ENCODE data around the gene SLC25A29.
"Not testable (repeated sequence)": the region's sequence is repeated elsewhere in the genome, so short reads cannot be mapped to it uniquely, and the experiment has no call there.

SLC25A29 gene, protein sequence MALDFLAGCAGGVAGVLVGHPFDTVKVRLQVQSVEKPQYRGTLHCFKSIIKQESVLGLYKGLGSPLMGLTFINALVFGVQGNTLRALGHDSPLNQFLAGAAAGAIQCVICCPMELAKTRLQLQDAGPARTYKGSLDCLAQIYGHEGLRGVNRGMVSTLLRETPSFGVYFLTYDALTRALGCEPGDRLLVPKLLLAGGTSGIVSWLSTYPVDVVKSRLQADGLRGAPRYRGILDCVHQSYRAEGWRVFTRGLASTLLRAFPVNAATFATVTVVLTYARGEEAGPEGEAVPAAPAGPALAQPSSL

DNA sequence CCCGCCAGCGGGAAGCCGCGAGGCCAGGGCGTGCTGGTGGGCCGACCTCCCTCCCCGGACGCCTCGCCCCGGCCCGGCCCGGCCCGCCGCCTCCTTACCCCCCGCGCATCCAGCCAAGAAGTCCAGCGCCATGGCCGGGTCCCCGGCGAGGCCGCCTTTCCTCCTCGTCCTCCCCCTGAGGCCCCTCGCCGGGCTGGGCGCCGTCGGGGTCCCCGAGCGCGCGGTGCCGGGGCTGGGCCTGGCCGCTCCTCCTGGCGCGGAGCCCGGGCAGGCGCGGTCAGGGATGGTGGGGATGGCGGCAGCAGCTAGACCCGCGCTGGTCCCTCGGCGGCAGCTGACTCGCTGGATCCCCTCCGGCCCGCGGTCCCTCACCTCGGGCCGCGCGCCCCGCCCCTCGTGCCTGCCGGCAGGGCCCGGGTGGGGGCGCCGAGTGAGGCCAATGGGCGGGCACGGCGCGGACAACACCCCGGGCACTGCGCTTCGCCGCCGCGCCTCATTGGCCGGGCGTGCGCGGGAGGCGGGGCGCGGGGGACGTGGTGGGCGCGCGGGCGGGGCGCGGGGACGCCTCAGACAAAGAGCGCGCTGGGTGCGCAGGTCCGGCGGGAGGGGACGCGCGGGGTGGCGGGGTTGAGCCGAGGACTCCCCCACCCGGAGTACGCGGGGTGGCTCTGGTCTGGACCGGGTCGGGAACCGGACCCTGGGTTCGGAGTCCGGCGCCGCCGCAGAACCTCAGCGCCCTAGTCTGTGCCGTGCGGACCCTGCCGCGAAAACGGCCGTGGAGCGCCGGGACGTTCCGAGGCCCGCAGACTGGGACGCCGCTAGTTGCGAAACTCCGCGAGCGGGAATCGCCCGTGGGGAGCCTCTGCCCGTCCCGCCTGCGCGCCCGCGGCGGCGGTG lies at the start of gene SLC25A29:
SLC25A29 (minus strand) TSS at position 344 of the 897 bp plus-strand sequence; CDS start at position 132, 212 bp downstream.
- peak; percentile 86 for DNase-seq
- peak; percentile 90 for ATAC-seq

DNA sequence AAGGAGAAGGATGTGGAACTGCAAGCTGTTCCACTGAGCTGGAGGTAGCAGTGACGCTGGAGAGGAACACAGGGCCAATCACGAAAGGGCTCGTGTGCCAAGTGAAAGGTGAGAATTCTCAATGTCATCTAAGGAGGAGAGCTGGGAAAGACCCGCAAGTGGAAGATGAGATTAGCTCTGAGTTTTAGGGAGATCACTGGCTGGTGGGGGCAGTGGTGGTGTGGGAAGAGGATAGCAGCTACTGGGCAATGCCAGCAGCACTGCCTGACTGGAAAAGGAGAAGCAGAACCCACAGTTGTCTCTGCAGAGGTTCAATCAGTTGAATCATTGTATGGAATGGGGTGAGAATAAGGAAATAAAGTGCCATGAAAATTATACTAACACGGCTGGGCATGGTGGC lies 44.7 kb upstream of the SLC25A29 start:
- no peak for DNase-seq

DNA sequence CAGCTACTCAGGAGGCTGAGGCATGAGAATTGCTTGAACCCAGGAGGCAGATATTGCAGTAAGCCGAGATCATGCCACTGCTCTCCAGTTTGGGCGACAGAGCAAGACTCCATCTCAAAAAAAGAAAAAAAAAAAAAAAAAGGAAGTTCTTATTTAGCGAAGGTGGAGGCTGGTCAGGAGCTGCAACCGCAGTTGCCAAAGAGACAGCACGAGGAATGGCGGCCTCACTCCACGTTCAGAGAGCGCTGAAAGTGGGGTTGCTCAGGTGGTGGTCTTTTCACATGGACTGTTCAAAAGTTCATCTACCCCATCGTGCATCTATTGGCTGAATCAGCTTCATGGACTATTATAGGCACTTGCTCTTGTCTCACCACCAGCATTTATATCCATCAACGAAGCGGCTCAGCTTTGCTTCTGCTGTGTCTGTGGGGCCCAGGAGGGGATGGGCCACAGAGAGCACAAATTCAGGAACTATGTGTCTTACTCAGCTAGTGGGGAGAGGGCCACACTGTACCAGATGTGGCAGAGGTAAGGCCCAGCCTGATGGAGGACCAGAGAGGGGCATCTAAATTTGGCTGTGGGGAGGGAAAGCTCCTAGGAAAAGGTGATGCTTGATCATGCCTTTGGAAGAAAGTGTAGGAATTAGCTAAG lies 44.2 kb upstream of the SLC25A29 start:
- ATAC-seq (no peak), DNase-seq (no peak)

More for the DNA sequence above, 44.7 kb upstream of the SLC25A29 start:
- no peak for ATAC-seq

DNA sequence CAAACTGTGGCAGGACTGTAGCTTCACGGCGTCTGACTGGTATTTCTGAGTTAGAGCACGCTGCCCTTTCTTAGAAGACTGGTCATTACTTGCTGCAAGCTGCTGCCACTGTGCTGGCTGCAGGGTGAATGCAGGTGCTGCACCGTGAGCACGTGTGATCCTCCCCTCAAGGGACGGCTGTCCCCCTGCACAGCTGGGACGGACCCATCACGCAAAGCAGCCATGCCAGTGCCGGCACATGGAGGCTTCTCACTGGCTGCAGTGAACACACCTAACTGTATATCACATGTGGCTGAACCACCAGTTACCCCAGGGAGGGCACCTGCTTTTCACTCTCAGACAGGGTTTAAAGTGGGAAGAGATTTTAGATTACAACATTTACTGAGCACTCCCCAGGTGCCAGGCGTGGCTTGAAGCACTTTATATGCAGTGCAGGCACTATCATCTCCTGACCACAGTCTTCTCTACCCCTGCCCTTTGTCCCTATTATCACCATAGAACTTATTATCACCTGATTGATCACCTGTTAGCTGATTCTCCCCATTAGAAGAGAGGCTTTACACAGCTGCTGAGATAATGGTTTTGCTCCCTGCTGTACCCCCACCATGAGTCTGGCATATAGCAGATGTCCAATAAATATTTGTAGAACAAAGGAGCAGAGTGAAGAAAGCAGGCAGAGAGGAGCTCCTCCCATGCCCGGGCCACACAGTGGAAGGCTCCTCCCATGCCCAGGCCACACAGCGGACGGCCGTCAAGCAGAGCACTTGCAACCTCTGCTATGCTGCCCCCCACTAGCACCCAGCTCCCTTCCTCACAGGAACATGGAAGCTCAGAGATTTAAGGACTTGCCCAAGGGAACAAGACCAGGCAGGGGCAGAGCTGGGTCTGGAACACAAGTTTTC lies 42.8 kb upstream of the SLC25A29 start:
- DNase-seq, result no peak
- ATAC-seq, result no peak

DNA sequence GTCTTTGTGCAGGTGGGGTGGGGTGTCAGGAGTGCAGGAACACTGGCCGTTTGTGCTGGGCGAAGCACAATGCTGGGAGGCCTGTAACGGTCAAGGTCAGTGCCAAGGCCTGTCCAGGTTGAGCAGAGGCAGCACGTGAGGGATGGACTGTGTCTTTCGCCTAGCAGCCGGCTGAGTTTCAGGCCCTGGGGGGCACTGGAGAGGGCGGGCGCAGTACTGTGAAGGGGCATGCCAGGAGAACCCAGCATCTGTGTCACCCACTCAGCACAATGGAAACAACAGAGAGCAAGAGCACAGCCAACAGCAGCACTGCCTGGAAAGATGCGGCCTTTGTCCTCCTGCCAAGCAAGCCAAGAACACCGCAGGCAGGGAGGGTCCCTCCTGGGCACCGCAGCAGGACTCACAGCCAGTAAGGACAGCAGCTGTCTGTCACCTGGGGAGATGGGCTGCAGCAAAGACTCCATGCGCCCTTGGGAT lies 42.0 kb upstream of the SLC25A29 start:
- DNase-seq (no peak), ATAC-seq (peak; percentile 31)

DNA sequence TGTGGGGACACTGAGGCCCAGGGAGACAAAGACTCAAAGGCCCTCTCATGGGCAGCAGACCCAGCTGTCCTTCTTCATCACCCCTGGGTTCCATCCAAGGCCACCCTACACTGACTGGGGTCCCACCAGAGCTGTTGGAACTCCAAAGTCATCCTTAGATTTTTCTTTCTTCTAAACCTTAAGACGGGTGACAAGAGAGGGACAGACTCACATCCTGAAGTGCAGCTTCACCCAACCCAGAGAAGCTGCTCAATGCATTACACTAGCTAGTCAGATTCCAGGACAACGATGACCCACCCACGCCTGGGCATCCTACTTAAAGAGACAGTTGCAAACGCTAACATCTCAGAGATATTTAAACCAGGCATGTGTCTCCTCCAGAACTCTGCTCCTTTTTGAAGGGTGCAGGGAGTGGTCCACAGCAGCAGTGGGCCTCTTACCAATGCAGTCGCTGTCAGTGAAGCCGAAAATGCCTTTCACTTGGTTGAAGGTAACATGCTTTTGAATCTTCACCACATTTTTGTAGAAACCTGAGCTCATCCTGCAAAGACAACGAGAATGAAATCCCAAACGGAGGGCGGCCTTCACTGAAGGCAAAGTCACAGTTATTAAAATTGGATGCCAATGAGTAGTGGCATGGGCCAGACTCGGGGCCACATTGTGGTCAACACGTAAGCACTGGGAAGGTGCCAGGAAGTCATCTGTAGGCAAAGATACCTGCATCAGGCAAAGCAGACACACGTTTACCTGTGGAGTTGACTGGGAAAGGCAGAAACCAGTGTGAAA lies 40.3 kb upstream of the SLC25A29 start:
- no peak for DNase-seq
- no peak for ATAC-seq

DNA sequence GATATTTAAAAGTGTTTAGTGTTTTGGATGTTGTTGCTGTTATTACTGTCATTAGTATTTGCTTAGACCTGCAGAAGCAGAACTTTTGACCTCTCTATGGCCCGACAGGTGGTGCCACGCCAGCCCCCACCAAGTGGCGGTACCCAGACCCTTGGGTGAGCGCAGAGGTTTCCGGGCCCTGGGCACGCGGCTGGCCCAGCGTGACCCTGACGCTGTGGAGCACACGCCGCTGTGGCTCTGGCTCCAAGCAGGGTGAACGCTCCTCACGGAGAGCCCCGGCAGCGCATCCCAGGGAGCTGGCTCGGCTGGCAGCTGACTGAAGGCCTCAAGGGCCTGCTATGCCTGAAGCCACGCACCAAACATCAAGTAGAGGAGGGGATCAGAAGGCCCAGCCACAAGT lies 39.5 kb upstream of the SLC25A29 start:
- DNase-seq, result no peak
- no peak for ATAC-seq

DNA sequence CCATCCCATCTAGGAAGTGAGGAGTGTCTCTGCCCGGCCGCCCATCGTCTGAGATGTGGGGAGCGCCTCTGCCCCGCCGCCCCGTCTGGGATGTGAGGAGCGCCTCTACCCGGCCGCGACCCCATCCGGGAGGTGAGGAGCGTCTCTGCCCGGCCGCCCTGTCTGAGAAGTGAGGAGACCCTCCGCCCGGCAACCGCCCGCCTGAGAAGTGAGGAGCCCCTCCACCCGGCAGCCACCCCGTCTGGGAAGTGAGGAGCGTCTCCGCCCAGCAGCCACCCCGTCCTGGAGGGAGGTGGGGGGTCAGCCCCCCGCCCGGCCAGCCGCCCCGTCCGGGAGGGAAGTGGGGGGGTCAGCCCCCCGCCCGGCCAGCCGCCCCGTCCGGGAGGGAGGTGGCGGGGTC lies 38.4 kb upstream of the SLC25A29 start:
- not testable (repeated sequence) for ATAC-seq, DNase-seq

DNA sequence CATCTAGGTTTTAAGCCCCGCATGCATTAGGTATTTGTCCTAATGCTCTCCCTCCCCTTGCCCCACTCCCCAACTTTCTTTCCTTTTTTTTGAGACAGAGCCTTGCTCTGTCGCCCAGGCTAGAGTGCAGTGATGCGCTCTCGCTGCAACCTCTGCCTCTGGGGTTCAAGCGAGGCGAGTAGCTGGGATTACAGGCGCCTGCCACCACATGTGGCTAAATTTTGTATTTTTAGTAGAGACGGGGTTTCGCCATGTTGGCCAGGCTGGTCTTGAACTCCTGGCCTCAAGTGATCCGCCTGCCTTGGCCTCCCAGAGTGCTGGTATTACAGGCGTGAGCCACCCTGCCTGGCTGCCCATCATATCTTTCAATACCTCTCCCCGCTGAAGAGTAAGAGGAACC lies 36.6 kb upstream of the SLC25A29 start:
- DNase-seq, ATAC-seq: not testable (repeated sequence)

DNA sequence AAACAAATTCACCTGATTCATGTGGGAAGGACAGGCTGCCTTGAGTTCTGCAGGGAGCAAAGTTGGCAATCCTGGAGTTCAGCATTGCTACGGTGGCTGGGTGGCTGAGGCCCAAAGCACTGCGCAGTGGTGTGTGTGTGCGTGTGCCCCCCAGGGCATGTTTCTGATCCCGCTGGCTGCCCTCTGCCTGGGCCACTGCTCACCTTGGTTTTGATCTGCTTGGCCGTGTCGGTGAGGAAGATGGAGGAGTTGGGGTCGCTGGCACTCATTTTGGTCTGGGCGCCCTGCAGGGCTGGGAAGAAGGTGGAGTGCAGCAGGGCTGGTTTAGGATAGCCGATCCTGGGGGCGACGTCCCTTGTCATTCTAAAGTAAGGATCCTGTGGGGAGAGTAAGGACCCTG lies 36.0 kb upstream of the SLC25A29 start:
- no peak for ATAC-seq
- no peak for DNase-seq

DNA sequence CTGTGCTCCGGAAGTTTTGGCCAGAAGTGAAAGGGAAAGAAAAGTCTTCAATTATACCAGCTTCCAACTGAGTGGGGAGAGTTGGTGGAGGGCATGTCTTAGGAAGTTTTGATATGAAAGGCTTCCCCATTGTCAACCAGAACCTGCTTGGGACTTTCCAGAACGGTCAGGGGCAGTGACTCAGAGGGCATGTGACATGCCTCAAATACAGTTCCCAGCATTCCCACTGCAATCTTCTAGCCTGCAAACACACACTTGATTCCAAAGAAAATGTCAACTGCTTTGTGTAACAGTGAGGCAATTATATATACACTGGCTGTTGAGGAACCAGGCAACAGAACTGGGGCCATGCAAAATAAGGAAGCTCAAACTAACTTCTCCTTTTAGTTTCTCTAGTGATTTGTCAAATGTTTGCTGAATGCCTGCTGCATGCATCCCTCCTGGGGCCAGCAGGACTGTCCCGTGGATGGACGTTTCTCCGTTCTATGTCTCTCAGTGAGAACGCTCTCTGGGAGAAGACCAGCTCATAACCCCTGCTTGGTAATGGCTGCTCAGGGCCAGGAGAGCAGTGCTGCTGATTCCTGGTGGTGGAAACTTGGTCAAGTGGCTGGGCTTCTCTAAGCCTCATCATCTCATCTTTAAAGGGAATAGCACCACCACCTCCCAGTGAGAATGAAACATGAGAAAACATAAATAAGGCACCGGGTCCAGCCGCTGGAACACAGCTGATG lies 35.2 kb upstream of the SLC25A29 start:
- peak; percentile 30 for DNase-seq

DNA sequence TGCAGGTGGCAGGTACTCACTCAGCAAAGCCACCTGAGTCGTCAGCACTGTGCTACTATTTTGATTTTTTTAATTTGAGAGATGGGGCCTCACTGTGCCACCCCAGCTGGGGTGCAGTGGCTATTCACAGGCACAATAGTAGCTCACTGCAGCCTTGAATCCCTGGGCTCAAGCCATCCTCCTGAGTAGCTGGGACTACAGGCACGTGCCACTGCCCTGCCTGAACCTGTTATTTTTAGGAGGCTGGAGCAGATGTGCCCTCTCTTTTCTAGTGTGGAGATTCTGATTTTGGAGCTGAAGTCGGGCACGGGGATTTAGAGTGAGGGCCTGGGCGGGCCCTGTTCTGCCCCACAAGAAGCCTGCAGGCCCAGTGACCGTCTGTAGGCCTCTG lies 34.2 kb upstream of the SLC25A29 start:
- ATAC-seq, result no peak

More for the DNA sequence above, 35.2 kb upstream of the SLC25A29 start:
- ATAC-seq, result peak; percentile 57

DNA sequence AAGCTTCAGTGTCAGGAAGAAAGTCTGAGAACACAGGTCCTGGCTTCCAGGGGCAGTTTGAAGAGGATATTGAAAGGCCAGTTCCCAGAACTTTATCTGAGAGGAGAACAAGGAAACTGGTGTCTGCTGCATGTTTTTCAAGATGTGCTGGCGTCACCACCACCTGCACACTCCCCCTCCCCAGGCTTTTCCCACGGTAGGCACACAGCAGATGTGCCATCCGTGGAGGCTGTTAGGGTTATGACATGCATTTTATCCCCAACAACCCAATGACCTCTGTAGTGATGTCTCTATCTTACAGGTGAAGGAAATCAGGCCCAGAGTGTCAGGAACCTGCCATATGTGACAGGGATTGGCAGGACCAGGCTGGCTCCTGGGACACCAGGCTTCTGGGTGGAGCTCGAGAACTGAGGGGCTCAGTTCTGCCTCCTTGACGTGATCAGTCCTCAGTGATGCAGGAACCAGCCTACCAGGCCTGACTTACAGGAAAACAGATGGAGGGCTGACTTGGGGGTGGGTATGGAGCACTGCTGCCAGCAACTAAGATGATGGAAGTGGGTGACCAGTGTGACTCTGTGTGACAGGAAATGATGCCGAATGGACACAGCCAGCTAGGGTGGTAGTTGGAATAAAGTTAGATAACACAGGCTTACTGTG lies 33.6 kb upstream of the SLC25A29 start:
- ATAC-seq, result no peak

More for the DNA sequence above, 34.2 kb upstream of the SLC25A29 start:
- no peak for DNase-seq

DNA sequence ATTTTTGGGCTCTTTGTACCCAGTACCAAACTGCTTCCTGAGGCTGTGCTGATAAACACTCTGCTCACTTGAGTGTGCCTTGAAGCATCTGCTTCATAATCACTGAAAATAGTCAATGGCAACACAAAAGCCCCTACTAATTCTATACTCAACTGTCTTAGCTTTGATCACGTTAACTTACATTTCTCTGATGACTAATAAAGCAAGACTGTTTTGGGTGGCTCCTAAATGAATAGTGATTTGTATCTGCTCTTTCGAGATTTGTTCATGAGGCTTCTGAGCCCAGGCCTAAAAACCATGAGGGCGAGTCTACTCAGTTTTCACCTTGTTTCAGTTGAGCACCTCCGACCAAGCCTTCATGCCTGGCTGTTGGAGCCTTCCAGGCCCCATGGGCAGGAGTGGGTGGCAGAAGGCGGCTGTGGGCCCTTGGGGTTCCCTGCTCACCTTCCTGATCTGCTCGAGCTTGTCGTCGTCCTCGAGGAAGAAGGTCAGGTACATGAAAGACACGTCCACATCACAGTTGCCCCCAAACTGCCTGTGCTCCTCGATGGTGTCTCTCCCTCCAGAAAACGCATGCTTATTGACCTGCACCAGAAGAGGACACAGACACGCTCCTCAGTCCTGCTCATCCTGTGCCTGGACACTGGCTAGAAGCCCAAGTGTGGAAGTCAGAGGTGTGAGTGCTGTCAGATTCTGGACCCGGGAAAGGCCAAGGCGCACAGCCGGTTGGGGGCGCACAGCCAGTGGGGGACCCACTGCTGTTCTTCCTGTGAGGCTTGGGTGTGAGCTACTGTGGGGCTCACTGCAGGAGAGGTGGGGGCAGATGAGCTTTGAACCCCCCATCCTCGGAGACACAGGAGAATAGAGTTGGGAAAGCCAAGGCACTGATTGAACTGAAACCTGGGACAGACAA lies 30.6 kb upstream of the SLC25A29 start:
- no peak for ATAC-seq

More for the DNA sequence above, 33.6 kb upstream of the SLC25A29 start:
- no peak for DNase-seq

DNA sequence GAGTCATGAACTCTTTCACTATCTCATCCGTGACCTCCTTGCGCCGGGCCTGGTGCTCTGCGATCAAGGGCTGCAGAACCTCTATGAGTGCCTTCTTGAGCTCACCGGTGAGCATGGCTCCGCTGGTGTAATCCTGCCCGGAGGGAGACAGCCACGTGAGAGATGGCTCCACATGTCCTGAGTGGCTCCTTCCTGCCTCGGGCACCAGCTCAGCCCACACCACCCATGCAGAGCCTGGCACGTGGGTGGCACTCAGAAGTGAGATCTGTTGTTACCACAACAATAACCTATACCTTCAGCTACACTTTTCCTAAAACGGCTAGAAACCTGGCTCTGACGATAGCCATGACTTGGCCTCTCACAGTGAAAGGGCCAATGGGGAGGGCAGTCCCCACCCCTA lies 28.7 kb upstream of the SLC25A29 start:
- DNase-seq, result no peak
- no peak for ATAC-seq

More for the DNA sequence above, 30.6 kb upstream of the SLC25A29 start:
- no peak for DNase-seq

DNA sequence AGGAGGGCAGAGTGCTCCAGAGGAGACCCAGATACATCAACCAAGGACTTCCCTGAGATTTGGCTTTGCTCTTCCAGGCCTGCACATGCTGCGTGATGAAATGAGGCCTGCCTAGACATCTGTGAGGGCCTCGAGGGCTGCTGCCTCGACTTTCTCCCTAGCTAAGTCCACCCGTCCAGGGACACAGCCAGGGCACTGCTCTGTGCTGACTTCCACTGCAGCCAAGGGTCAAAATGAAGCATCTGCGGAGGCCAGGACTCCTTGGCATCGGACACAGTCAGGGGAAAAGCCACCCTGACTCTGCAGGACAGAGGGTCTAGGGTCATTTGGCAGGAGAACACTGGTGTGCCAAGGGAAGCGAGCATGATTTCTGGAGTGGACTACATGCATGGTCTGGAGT lies 27.6 kb upstream of the SLC25A29 start:
- ATAC-seq, result no peak
- DNase-seq, result no peak

DNA sequence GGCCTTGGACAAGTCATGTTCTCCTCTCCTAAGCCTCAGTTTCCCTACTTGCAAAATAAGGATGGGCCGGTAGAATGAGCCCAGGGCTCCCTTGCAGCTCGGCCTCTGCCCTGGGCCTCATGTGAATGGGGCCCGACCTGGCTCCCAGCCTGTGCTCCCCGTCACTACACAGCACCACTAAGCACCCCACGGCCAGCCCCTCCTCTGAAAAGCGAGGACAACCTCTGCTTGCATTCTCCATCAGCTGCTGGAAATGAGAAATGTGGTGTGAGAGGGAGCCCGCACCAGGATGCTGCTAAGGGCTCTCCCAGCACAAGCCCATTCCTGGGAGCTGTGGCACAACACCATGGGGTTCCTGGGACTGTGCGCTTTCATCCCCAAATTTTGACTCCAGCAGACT lies 27.1 kb upstream of the SLC25A29 start:
- ATAC-seq (no peak), DNase-seq (no peak)

DNA sequence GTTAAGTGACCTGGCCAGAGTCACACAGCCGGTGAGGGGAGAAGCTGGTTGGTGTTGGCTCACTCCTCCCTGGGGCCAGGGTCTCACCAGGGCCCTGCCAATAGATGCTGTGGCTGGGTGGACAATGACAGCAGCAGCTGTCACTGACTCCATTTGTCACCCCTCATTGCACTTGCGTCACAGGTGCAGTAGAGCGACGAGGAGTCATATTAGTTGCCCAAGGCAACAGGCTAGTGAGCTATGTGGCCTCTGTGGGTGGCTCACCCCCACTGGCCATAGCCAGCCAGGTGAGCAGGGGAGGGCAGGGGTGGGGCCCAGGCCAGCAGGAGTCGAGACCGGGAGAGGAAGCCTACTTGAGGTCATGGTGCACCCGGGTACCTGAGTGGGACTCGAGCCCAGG lies 26.6 kb upstream of the SLC25A29 start:
- ATAC-seq (no peak), DNase-seq (no peak)

Data from stimulated activated naive CD8-positive, alpha-beta T cell treated with anti-CD3 and anti-CD28 coated beads, Interleukin-15, Interleukin-2, amounts not matched to agents 100 U/mL and 50 U/mL, for 24 hours (primary cell).